Naive B cell (primary cell): Measurements from ENCODE around the gene UGT1A3. TPM values are rescaled to one million over a fixed set of nuclear protein-coding genes. Genes with fewer than 3 reads are reported as not detected.
"Not testable (repeated sequence)": the region's sequence is repeated elsewhere in the genome, so short reads cannot be mapped to it uniquely, and the experiment has no call there.

Experiments
- ATAC-seq, 2 donors: fragments of 150-1000 bp; cut with Tn5 transposase; 2 replicates each; pipeline ENCODE4 v1.10.0; 2021; ENCODE audit warnings: low read depth in 2 of 2, mild to moderate bottlenecking in 2 of 2, moderate library complexity in 2 of 2
- DNase-seq: peaks from one replicate; pipeline ENCODE4 v3.0.0; 2022
- H3K27ac Mint-ChIP-seq, 6 donors: one replicate each; pipeline ENCODE4 v1.8.0; 2020 to 2022; ENCODE audit warnings: mild to moderate bottlenecking in 6 of 6, mixed read lengths in 6 of 6, moderate library complexity in 5 of 6, inconsistent platforms in 2 of 6
- H3K27me3 Mint-ChIP-seq, 3 donors: one replicate each; pipeline ENCODE4 v1.8.0; 2021 to 2022; ENCODE audit warnings: mixed read lengths in 3 of 3, mild to moderate bottlenecking in 1 of 3
- H3K36me3 Mint-ChIP-seq, 2 donors: one replicate each; pipeline ENCODE4 v1.8.0; 2020 to 2022; ENCODE audit warnings: mixed read lengths in 2 of 2, inconsistent platforms in 1 of 2, mild to moderate bottlenecking in 1 of 2
- H3K4me1 Mint-ChIP-seq, 3 donors: one replicate each; pipeline ENCODE4 v1.8.0; 2020 to 2022; ENCODE audit warnings: mixed read lengths in 3 of 3, inconsistent platforms in 1 of 3, mild to moderate bottlenecking in 1 of 3, moderate library complexity in 1 of 3
- H3K4me3 Mint-ChIP-seq, 8 donors: one replicate each; pipeline ENCODE4 v1.8.0; 2020 to 2022; ENCODE audit warnings: mild to moderate bottlenecking in 8 of 8, mixed read lengths in 8 of 8, moderate library complexity in 8 of 8, inconsistent platforms in 2 of 8
- H3K9me3 Mint-ChIP-seq, 7 donors: one replicate each; pipeline ENCODE4 v1.8.0; 2020 to 2022; ENCODE audit warnings: mixed read lengths in 7 of 7, mild to moderate bottlenecking in 5 of 7, inconsistent platforms in 2 of 7, moderate library complexity in 1 of 7
- polyA plus RNA-seq, 6 donors: library from polyadenylated mRNA; unstranded; fragments of 300-500 nt; fragmentation: Illumina TruSeq; gene quantifications; one replicate each; pipeline ENCODE4 v1.2.3, GENCODE V29; 2021; ENCODE audit warnings: low read depth in 6 of 6

Gene UGT1A3
- polyA plus RNA-seq, 6 donors from 2014 or later: not detected

DNA sequence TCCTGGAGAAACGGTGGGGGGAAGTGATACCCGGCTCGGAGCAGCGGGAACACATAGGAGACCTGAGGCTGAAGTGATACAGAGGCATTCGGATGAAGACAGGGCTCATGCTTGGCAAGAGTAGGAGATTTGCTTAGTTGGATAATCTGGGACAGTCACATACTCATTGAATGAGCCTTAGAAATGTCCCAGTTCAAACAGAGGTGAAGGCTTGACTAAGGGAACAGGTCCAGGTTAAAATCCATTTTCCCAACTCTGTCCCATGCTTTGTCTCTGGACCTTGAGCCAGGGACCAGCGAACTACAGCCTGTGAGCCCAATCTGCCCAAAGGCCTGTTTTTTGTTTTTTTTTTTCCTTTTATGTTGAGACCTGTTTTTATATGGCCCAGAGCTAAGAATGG, 34.9 kb upstream of the UGT1A3 start:
- no peak for ATAC-seq
- peaks cover 3 to 17% (median 3%) of the 10 kb centered on the region in 3 donors for H3K27me3 Mint-ChIP-seq
- H3K36me3 Mint-ChIP-seq: no peaks in the 10 kb centered on the region
- no peak overlapping the region for H3K4me3 Mint-ChIP-seq
- H3K4me1 Mint-ChIP-seq: peaks cover 4 to 5% (median 5%) of the 10 kb centered on the region in 3 donors
- H3K27ac Mint-ChIP-seq: peak overlapping the region in 2 of 6 donors; percentile 11 to 69
- DNase-seq: no peak
- peaks cover 0 to 3% (median 0%) of the 10 kb centered on the region in 7 donors for H3K9me3 Mint-ChIP-seq

DNA sequence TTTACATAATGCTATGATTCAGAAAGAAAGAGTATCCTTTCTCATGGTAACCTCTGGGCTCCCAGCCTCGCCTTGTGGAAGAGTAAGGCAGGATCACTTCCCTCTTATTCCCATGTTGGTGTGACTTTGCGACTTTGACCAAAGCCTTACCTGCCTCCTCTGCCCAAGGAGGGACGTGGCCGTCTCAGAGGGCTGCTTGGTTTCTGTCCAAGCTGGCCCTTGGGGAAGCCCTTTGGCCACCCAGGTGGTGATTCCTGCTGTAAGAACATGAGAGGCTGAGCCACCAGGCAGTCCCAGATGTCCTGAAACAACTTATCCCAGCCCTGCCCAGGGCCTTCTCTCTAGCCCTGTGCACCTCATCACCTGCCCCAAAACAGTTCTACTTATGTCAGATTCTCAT, 30.1 kb upstream of the UGT1A3 start:
- no peak overlapping the region for H3K4me3 Mint-ChIP-seq
- peaks cover 0 to 5% (median 0%) of the 10 kb centered on the region in 7 donors for H3K9me3 Mint-ChIP-seq
- H3K27ac Mint-ChIP-seq: peak overlapping the region in 1 of 6 donors; percentile 80
- H3K4me1 Mint-ChIP-seq: no peaks in the 10 kb centered on the region
- no peaks in the 10 kb centered on the region for H3K36me3 Mint-ChIP-seq
- H3K27me3 Mint-ChIP-seq: peaks cover 0 to 19% (median 9%) of the 10 kb centered on the region in 3 donors
- ATAC-seq (no peak), DNase-seq (no peak)

DNA sequence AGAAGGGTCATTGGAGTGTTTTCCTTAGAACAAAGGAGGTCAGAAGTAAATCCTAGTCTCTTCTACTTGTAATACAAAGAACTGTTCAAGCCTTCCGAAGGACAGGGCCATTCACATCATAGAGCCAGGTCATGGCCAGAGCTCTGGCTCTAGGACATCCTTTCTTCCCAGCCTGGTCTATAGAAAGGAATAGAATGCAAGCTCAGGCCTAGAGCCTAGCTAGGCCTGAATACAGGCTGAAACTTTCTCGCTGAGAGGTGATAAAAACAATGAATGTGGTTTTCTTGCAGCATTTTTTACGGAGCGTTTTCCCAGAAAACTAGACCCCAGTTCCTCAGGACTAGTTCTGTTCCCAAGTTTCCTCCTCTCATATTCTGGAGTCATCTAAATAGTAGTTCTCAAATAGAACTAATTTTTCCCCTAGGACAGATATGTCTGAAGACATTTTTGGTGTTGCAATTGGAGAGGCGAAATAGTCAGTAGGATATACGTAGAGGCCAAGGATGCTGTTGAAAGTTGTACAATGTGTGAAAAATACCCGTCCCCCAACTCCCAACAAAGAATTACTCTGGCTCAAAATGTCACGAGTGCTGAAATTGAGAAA, 29.3 kb upstream of the UGT1A3 start:
- H3K4me3 Mint-ChIP-seq: no peak overlapping the region
- no peak for ATAC-seq
- H3K9me3 Mint-ChIP-seq: peaks cover 0 to 8% (median 5%) of the 10 kb centered on the region in 7 donors
- H3K27ac Mint-ChIP-seq: no peak overlapping the region
- peaks cover 0 to 24% (median 9%) of the 10 kb centered on the region in 3 donors for H3K27me3 Mint-ChIP-seq
- DNase-seq: no peak
- no peaks in the 10 kb centered on the region for H3K36me3 Mint-ChIP-seq
- no peaks in the 10 kb centered on the region for H3K4me1 Mint-ChIP-seq

DNA sequence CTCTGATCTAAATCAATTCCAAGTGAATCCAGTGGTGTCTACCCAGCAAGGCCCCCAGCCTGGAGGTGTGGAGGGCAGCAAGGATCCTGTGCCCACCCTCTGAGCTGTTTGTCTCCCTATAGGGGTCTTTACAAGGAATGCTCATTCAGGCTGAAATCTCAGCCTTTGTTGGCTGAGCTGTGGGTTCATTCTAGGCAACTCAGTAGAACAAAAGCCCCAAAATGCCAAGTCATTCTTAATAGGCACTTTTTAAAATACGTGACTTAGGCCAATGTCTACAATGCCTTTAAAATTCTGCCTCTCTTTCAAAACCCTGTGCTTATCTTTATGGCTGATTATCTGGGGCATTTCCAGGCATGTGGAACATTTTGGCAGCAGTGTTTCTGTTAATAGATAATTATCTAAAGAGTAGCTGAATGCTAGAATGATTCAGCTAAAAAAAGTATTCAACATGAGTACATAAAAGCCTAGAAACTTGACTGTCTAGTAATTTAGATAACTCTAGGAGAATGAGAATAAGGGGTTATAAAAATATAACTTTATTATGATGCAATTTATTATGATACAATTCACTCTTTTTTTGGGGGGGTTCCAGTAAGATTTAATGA, 28.7 kb upstream of the UGT1A3 start:
- Mint-ChIP-seq H3K36me3 (no peaks in the 10 kb centered on the region), H3K4me3 (no peak overlapping the region), H3K27ac (no peak overlapping the region), H3K9me3 (peaks cover 0 to 8% (median 5%) of the 10 kb centered on the region in 7 donors), H3K27me3 (peaks cover 0 to 24% (median 12%) of the 10 kb centered on the region in 3 donors), H3K4me1 (no peaks in the 10 kb centered on the region)
- ATAC-seq: no peak
- DNase-seq: no peak

DNA sequence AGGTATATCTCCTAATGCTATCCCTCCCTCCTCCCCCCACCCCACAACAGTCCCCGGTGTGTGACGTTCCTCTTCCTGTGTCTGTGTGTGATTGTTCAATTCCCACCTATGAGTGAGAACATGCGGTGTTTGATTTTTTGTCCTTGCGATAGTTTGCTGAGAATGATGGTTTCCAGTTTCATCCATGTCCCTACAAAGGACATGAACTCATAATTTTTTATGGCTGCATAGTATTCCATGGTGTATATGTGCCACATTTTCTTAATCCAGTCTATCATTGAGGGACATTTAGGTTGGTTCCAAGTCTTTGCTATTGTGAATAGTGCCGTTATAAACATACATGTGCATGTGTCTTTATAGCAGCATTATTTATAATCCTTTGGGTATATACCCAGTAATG, 28.0 kb upstream of the UGT1A3 start:
- not testable (repeated sequence) for H3K9me3 Mint-ChIP-seq, H3K27ac Mint-ChIP-seq, DNase-seq, H3K4me1 Mint-ChIP-seq, H3K4me3 Mint-ChIP-seq, H3K36me3 Mint-ChIP-seq, ATAC-seq
- H3K27me3 Mint-ChIP-seq: peaks cover 0 to 24% (median 17%) of the 10 kb centered on the region in 3 donors

GRCh38 chr2:233702238-233702637, 26.6 kb upstream of the UGT1A3 start:
- Mint-ChIP-seq H3K4me3 (no peak overlapping the region), H3K27ac (no peak overlapping the region), H3K4me1 (no peaks in the 10 kb centered on the region), H3K9me3 (peaks cover 0 to 8% (median 3%) of the 10 kb centered on the region in 7 donors), H3K36me3 (no peaks in the 10 kb centered on the region), H3K27me3 (peaks cover 0 to 27% (median 17%) of the 10 kb centered on the region in 3 donors)
- no peak for ATAC-seq
- DNase-seq: no peak

GRCh38 chr2:233705911-233706506, 22.8 kb upstream of the UGT1A3 start:
- Mint-ChIP-seq H3K9me3 (peaks cover 0 to 8% (median 3%) of the 10 kb centered on the region in 7 donors), H3K4me1 (peaks cover 0 to under 1% (median 0%) of the 10 kb centered on the region in 3 donors), H3K4me3 (no peak overlapping the region), H3K27me3 (peaks cover 5 to 19% (median 8%) of the 10 kb centered on the region in 3 donors), H3K36me3 (no peaks in the 10 kb centered on the region), H3K27ac (no peak overlapping the region)
- DNase-seq: no peak
- no peak for ATAC-seq

- Mint-ChIP-seq H3K27ac (no peak overlapping the region), H3K36me3 (no peaks in the 10 kb centered on the region), H3K4me3 (no peak overlapping the region), H3K9me3 (peaks cover 0 to 8% (median 3%) of the 10 kb centered on the region in 7 donors), H3K4me1 (peaks cover 5 to 6% (median 6%) of the 10 kb centered on the region in 3 donors), H3K27me3 (peaks cover 8 to 19% (median 10%) of the 10 kb centered on the region in 3 donors)
- ATAC-seq (no peak), DNase-seq (no peak)
Observed at GRCh38 chr2:233706720-233707119, 22.1 kb upstream of the UGT1A3 start.

- DNase-seq: no peak
- Mint-ChIP-seq H3K27ac (no peak overlapping the region), H3K36me3 (no peaks in the 10 kb centered on the region), H3K4me1 (peaks cover 5 to 7% (median 6%) of the 10 kb centered on the region in 3 donors), H3K27me3 (peaks cover 8 to 24% (median 10%) of the 10 kb centered on the region in 3 donors), H3K9me3 (peaks cover 0 to 8% (median 3%) of the 10 kb centered on the region in 7 donors), H3K4me3 (peak overlapping the region in 1 of 8 donors; percentile 16)
- ATAC-seq: no peak
Observed at GRCh38 chr2:233707940-233708644, 20.8 kb upstream of the UGT1A3 start.

GRCh38 chr2:233708942-233709341, 19.9 kb upstream of the UGT1A3 start:
- H3K27ac Mint-ChIP-seq: no peak overlapping the region
- DNase-seq: no peak
- H3K4me1 Mint-ChIP-seq: peaks cover 5 to 7% (median 6%) of the 10 kb centered on the region in 3 donors
- peaks cover 12 to 23% (median 13%) of the 10 kb centered on the region in 3 donors for H3K27me3 Mint-ChIP-seq
- ATAC-seq: no peak
- H3K36me3 Mint-ChIP-seq: no peaks in the 10 kb centered on the region
- peaks cover 0 to 4% (median 3%) of the 10 kb centered on the region in 7 donors for H3K9me3 Mint-ChIP-seq
- no peak overlapping the region for H3K4me3 Mint-ChIP-seq

DNA sequence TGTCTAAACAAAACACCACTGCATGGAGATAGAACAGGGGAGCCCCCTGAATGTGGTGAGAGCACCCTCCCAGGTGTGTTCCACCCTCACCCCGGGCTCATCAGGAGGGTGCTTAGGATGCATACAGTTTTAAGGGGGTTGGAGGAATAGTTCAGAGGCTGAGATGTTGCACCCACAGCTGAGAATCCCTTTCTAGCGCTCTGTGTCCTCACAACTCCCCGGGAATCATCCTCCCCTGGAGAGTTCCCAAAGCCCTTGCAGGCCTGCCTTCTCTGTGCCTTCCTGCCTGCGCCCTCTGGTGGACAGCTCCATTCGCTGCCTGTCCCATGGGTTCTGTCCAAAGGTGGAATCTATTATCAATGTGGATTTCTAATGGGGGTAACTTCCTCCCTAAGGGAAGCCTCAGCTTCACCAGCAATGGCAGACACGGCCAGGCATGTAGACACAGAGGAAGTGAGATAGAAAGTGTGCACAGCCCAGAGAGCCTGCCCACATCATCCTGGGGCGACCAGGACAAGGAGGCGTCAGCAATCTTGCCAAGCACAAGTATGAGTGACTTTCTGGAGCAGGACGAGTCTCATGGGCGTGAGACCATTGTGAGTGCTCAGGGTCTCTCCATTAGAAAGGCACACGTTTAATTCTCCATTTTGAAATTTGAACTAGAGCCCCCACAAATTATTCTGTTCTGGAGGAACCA, 17.4 kb upstream of the UGT1A3 start:
- Mint-ChIP-seq H3K27ac (peak overlapping the region in 1 of 6 donors; percentile 83), H3K9me3 (no peaks in the 10 kb centered on the region), H3K4me1 (peaks cover 5 to 7% (median 6%) of the 10 kb centered on the region in 3 donors), H3K27me3 (peaks cover 16 to 25% (median 21%) of the 10 kb centered on the region in 3 donors), H3K4me3 (no peak overlapping the region), H3K36me3 (no peaks in the 10 kb centered on the region)
- DNase-seq (peak; percentile 49), ATAC-seq (peak; percentile 67 to 75)

DNA sequence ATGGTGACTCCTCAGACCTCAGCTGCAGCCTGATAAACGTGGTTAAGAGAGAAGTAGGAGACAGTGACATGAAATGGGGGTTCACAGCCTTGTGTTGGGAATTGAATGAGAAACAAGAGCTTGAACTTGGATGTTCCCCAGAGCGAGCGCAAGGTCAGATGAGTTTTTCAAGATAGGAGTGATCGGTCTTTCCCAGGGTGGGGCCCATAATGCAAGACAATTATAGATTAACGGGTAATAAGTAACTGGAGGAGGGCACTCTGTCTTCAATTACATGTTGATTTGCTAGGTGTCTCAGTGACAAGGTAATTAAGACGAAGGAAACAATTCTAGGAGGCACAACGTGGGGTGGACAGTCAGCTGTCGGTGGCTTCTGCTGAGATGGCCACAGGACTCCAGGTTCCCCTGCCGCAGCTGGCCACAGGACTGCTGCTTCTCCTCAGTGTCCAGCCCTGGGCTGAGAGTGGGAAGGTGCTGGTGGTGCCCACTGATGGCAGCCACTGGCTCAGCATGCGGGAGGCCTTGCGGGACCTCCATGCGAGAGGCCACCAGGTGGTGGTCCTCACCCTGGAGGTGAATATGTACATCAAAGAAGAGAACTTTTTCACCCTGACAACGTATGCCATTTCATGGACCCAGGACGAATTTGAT, 16.1 kb upstream of the UGT1A3 start, which contains the start of gene UGT1A5:
UGT1A5 (plus strand) TSS at position 297 of the 651 bp plus-strand sequence; CDS start at position 382, 85 bp downstream.
- H3K27ac Mint-ChIP-seq: peak within 1 kb of the TSS in 1 of 6 donors; percentile 83
- peaks cover 5 to 7% (median 6%) of the 10 kb centered on the region in 3 donors for H3K4me1 Mint-ChIP-seq
- no peaks in the 10 kb centered on the region for H3K9me3 Mint-ChIP-seq
- peaks cover 21 to 29% (median 28%) of the 10 kb centered on the region in 3 donors for H3K27me3 Mint-ChIP-seq
- no peak for DNase-seq
- H3K36me3 Mint-ChIP-seq: no peaks in the 10 kb centered on the region
- ATAC-seq: no peak
- H3K4me3 Mint-ChIP-seq: no peak within 1 kb of the TSS
